Measurements from ENCODE around the gene HBB. TPM values are rescaled to one million over a fixed set of nuclear protein-coding genes. Genes with fewer than 3 reads are reported as not detected.

The HBB gene
- total RNA-seq, 1 experiment from 2014 or later = not detected

GRCh38 chr11:5240056-5240455, 13.2 kb upstream of the HBB start:
- no peaks in the 10 kb centered on the region for H3K79me2 ChIP-seq (ENCODE audit: insufficient read depth, low read length)
- H3K23me2 ChIP-seq (ENCODE audit: insufficient read length, low read depth, low read length, poor library complexity, severe bottlenecking) = no peaks in the 10 kb centered on the region
- no peak overlapping the region for H3K9ac ChIP-seq (ENCODE audit: extremely low read depth, insufficient read length, low read length)
- no CpG with 5 or more reads among the region's 1 CpG for WGBS (ENCODE audit: extremely low coverage, insufficient read length, low lambda C conversion rate)
- H2BK120ac ChIP-seq (ENCODE audit: low read depth, low read length, poor library complexity, severe bottlenecking) = no peak overlapping the region
- H2AFZ ChIP-seq (ENCODE audit: low read length) = no peak overlapping the region
- no peaks in the 10 kb centered on the region for H3K36me3 Mint-ChIP-seq (ENCODE audit: insufficient read depth in 1 of 3, low read depth in 3 of 3)
- no peak overlapping the region for H3K18ac ChIP-seq (ENCODE audit: insufficient read length, low read depth, low read length)
- H3K4me3 Mint-ChIP-seq = no peak overlapping the region
- H2BK12ac ChIP-seq (ENCODE audit: insufficient read length, low read depth, low read length) = no peak overlapping the region
- H2BK5ac ChIP-seq (ENCODE audit: insufficient read length, low read length) = no peak overlapping the region
- H2AK5ac ChIP-seq (ENCODE audit: insufficient read length, low read length) = no peak overlapping the region
- H2BK15ac ChIP-seq (ENCODE audit: low read depth, low read length) = no peak overlapping the region
- H4K20me1 ChIP-seq (ENCODE audit: control insufficient read depth, insufficient read depth, insufficient read length) = no peaks in the 10 kb centered on the region
- no peaks in the 10 kb centered on the region for H3K9me3 Mint-ChIP-seq
- no peak overlapping the region for H4K91ac ChIP-seq (ENCODE audit: insufficient read length, low read depth, low read length)
- no peak overlapping the region for H3K4me2 ChIP-seq (ENCODE audit: insufficient read depth, insufficient read length, low read length)
- H3K4ac ChIP-seq (ENCODE audit: low read depth, low read length) = no peak overlapping the region
- H3K27me3 Mint-ChIP-seq (ENCODE audit: low read depth) = peaks cover 6% of the 10 kb centered on the region
- no peak overlapping the region for H3T11ph ChIP-seq (ENCODE audit: low read length)
- H3K9me3 ChIP-seq (ENCODE audit: control insufficient read depth, low read depth, low read length) = no peaks in the 10 kb centered on the region
- H3K79me1 ChIP-seq (ENCODE audit: insufficient read depth, low read depth, low read length, poor library complexity, severe bottlenecking) = no peaks in the 10 kb centered on the region
- H3K27ac ChIP-seq (ENCODE audit: insufficient read length, low read depth, low read length) = no peak overlapping the region
- no peaks in the 10 kb centered on the region for H3K4me1 Mint-ChIP-seq
- H3K4me1 ChIP-seq (ENCODE audit: insufficient read depth, low read length) = no peaks in the 10 kb centered on the region
- H3K27me3 ChIP-seq (ENCODE audit: insufficient read depth, low read length) = no peaks in the 10 kb centered on the region
- H3K56ac ChIP-seq (ENCODE audit: insufficient read length, low read depth, low read length) = no peak overlapping the region
- no peak overlapping the region for H3K23ac ChIP-seq (ENCODE audit: insufficient read length, low read depth, low read length)
- H4K8ac ChIP-seq (replicated peaks; ENCODE audit: insufficient read length, low read depth, low read length) = no peak overlapping the region
- TF ChIP-seq, protein P1, sequence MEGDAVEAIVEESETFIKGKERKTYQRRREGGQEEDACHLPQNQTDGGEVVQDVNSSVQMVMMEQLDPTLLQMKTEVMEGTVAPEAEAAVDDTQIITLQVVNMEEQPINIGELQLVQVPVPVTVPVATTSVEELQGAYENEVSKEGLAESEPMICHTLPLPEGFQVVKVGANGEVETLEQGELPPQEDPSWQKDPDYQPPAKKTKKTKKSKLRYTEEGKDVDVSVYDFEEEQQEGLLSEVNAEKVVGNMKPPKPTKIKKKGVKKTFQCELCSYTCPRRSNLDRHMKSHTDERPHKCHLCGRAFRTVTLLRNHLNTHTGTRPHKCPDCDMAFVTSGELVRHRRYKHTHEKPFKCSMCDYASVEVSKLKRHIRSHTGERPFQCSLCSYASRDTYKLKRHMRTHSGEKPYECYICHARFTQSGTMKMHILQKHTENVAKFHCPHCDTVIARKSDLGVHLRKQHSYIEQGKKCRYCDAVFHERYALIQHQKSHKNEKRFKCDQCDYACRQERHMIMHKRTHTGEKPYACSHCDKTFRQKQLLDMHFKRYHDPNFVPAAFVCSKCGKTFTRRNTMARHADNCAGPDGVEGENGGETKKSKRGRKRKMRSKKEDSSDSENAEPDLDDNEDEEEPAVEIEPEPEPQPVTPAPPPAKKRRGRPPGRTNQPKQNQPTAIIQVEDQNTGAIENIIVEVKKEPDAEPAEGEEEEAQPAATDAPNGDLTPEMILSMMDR (conservative IDR thresholded peaks at IDR 0.05) = no peak
- H3K14ac ChIP-seq (ENCODE audit: insufficient read depth, low read length) = no peak overlapping the region
- no peak overlapping the region for H4K5ac ChIP-seq (ENCODE audit: insufficient read length, low read depth, low read length)
- no peak overlapping the region for H3K27ac Mint-ChIP-seq
- no peak for DNase-seq
- no peak overlapping the region for H2BK20ac ChIP-seq (ENCODE audit: low read depth, low read length, poor library complexity, severe bottlenecking)

All from H9 (cell line).